Stimulated activated CD8-positive, alpha-beta memory T cell treated with anti-CD3 and anti-CD28 coated beads, Interleukin-15, amount 100 ng/mL, for 1 hour (primary cell): Measurements from ENCODE around the gene NTRK3.

Experiments used
- DNase-seq: peaks from one replicate; pipeline ENCODE4 v3.0.0-alpha.2; 2020; ENCODE audit warnings: low read depth

NTRK3 gene

DNA sequence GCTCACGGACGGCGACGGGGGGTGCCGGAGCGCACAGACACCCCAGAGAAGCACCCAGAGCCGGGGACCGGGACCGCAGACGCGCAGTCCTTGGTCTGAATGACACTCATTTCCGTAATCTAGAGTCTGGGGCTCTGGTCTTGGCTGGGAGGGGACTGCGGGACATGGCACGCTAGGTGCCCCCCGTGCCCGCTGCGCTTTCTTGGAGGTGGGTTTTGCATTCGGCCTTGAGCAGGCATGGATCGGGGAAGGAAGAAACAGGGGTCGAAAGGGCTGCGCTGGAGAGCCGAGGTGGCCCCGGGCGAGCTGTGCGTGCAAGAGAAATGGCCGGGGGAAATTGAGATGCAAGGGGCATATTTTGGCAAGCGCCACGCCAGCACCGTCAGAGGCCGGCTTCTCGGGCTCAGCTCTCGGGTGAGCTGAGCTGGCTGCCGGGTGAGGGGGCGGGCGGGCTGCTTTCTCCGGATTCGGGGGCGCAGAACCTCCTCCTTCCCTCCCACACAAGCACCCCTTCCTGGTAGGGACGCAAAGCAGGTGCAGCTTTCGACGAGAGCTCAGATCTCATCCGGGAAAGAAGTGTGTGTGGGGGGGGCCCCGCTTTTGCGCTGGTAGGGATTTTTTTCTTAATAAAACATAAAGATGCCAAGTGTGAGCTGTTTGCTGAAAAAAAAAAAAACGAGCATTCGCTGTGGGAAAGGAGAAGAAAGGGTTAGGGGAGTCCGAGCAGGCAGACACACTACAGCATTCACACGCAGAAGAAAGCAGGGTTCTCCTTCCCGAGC, 963 bp upstream of the NTRK3 start:
- DNase-seq: no peak

GRCh38 chr15:88255484-88256278, 858 bp downstream of the NTRK3 start:
- no peak for DNase-seq

DNA sequence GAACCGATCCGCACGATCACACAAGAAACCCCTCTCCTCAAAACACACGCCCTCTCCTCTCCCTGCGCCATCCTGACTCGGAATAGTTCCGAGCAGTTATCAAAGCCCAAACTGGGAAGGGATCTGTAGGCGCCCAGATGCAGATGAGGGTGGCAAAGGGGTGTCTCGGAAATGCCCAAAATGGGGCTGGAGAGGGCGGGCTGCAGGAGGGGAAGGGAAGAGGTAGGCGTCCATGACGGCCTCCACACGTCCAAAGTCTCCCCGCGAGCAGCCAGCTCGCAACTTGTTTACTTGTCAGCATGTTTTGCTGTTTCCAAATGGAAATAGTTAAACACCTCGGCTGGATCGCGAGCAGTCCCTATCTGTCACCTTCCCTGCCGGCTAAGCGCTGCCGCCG, 1.5 kb downstream of the NTRK3 start:
- no peak for DNase-seq

- no peak for DNase-seq
These were observed 4.1 kb downstream of the NTRK3 start for GRCh38 chr15:88252441-88252840.

- no peak for DNase-seq
These were observed 5.7 kb downstream of the NTRK3 start for GRCh38 chr15:88250826-88251225.

DNA sequence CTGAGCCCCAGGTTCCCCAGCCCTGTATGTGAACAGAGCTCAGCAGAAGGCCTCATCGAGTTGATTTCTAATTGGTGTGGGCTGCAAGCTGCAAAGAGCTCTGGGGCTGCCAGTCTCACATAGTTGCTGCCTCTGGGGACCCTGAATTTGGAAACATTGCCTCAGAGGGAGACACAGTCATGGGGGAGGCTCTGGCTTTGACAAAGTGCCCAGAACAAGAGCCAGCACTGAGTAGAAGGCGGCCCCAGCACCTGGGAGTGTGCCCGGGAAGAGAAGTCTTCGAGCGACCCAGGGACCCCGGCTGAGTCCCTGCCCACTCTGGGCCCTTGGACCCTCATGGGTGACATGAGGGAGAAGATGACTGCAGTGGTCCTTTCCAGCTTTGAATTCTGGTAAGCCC, 7.3 kb downstream of the NTRK3 start:
- no peak for DNase-seq

DNA sequence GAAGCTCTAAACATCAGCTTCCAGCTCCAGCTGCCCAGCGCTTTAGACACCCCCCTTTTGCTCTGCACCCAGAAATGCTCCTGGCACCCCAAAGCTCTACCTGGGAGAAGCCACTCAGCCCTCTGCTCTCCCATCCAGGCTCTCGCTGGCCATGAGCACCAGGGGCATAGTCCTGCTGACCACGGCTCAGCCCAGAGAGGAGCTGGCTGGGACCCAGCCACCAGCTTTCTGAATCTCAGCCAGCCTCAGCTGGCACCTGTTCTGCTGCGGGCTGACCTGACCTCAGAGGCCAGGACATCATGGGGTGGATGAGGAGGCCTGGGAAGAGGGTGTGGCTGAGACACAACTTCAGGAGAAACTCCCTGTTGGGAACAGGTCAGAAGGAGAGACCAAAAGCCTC, 8.6 kb downstream of the NTRK3 start:
- DNase-seq: no peak

DNA sequence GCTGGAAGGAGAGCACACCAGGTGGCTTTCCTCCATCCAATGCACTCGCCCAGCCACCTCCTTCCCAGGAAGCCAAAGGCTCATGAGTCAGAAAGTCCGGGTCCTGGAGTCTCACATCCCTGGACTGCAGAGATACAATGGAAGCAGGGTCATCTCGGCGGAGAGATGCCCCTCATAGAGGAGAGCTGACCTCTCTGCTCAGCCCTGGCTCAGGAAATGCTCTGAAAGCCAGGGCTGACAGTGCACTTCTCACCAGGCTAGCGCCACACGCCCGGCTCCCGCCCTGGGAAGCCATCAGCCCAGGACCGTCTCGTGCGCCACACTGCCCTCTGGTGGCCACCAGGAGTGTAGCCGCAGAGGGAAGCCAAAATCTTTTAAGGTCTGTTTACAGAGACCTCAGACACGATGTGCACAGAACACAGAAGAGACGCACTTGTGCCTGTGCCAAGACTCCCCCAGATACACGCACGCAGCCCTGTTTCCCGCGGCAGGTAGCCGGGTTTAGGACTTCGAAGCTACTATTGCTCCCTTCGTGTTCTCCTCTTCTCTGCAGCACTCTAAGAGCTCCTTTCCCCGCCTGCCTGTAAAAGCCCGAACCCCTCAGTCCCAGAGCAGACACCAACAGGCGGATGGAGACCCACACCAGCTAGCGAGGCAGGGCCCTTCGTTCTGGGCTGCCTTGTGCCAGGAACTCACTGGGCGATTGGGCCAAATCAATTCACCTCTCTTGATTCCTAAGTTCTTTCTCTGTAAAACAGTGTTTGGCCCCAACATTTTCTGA, 9.7 kb downstream of the NTRK3 start:
- DNase-seq: peak; percentile 44

- DNase-seq: no peak
These were observed 10.5 kb downstream of the NTRK3 start for GRCh38 chr15:88246081-88246480.

DNA sequence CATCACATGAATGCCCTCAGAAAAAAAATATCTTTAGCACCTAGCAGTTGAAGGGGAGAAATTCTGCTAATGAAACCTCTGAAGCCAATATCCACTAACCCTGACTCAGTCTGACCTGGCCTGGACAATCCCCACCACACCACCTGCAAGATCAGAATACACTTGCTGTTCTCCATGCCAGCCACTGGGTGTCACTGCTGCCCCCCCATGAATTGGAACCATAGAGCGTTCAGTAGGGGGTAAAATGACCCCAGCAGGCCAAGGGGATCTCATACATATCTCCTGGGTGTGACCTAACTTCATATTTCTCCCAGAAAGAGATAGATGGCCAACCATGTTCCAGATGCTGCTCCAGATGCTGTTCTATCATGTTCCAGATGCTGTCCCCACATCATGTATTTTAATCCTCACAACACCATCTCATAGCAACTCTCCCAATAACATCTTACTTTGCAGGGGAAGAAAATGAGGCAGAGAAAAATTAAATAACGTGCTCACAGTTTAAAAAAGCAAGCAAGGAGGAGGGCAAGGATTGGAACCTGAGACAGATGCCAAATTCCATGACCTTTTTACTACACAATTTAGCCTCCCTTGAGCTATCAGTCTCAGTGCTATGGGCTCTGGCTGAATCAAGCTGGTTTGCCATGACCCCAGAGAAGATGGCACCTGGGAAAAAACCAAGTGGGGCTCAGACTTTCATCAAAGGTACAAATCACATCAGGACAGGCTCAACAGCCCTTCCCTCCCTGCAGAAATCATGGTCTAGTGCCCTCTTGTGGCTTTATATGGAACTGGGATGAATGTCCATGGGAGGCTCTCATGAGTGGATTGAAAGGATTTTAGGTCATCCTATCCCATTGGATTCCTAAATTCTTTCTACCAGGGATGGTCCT, 12.4 kb downstream of the NTRK3 start:
- no peak for DNase-seq

DNA sequence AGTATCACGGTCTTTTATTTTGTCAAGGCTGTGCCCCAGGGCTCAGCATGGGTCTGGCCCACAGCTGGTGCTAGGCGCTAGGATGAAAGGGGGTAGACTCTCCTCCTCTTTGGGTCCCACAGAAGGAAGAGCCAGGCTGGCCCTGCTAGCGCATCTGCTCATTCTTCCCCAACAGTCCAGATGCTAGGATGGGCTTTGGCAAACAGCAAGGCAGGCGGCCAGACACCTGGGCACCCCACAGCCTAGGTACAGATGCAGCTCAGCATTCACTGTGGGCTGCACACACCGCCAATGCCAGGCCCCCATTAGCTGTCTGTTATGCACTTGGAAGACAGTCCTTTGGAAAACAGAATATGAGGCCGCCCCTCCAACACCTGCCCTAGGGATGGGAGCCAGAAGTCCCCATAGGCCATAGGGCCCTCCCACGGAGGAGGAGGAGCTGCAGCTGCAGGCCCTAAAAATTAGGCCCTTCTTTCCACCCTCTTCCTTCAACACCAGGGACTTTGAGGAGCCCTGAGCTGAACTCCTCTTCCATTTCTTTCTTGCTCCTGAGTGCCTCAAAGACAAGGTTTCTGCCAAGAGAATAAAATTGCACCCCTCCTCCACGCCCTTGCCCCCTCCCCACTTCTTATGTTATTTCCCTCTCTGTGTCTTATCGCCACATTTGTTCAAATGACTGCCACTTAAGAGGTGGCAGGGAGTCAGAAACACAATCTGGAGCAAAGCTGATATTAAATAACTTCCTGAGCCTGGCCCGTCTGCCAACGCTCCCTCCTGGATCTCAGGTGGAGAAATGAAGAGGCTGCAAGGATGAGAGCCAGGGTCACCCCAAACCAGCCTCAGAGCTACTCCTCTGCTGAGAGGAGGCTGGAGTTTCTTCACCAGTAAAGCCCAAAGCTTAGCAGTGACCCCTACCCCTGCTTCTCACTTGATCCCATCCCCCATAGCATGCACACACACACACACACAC, 13.7 kb downstream of the NTRK3 start:
- no peak for DNase-seq

DNA sequence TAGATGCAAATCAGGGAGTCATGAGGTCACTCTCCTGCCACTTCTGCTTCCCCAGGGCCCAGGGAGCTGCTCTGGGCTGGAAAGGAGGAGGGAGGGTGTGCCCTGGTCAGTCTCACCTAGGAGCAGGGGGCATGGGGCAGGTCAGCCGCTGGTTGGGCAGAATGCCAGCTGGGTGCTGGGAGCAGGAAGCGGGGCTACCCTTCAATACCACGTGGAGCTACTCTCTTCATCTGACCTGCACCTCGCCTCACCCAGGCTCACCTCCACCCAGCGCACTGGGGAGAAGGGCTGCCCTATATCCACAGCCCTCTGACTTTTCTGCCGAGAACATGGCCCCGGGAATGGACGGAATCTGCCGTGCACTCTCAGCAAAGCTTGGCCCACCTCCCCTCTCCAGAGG, 15.1 kb downstream of the NTRK3 start:
- no peak for DNase-seq

DNA sequence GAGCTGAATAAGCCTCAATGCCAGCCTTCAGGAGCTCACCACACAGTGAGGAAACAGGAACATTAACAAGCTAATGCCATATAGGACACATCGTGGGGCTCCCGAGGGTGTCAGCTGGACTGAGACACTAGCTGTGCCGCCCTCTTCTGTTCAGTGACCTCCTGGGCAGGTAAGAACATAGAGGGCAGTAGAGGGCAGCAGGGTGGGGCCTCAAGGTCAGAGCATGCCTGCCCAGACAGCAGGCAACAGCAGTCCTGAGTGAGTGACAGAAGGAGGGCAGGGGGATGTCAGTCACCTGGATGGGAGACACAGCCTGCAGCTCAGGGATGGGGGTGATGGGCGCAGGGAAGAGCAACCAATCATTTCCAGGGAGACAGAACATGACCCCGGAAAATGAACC, 15.5 kb downstream of the NTRK3 start:
- DNase-seq: no peak

DNA sequence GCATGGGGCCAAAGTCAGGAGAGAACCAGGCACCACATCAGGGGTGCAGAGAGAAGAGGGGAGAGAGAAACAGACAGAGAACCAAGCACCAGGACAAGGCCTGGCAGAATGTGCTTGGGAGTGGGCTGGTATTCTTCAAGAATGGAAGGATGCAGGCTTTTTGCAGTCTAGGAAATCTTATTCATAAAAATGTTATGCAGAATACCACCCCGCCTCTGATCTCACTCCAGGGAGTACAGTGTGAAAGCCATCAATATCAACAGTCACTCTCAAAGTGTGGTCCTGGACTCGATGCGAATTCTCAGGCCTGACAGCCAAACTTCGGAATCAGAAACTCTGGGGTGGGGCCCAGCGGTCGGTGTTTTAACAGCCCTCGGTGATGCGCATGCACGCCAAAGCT, 16.9 kb downstream of the NTRK3 start:
- no peak for DNase-seq

DNA sequence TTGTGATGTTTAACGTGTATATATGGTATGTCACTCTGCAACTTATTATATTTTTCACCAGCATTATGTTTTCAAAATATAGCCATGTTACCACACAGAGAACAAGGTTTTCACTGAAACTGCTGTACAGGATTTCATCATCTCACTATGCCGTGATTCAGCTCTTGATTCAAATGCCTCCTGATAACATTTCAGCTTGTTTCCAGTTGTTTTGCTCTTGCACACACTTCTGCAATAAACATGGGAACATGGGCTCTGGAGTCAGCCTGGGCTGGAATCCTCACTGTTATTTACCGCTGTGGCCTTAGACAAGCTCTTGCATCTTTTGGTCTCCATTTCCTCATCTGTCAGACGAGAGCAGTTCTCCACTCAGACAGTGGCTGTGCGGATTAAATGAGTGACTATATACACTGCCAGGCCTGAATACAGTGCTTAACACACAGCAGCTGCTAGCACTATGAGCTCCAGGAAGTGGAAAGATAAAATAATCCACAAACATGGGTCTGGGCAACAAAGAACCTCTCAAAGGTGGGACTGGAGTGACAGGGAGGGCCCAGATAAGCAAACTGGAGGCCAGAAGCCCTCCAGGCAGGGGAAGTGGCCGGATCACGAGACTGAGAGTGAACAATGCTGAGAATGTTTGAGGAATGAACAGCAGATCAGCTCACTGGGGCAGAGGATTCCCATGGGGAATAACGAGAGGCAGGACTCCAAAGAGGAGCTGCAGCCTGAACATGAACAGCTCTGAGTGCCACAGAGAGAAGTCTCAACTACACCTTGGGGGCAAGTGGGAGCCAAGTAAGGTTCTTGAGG, 17.7 kb downstream of the NTRK3 start:
- DNase-seq: no peak

DNA sequence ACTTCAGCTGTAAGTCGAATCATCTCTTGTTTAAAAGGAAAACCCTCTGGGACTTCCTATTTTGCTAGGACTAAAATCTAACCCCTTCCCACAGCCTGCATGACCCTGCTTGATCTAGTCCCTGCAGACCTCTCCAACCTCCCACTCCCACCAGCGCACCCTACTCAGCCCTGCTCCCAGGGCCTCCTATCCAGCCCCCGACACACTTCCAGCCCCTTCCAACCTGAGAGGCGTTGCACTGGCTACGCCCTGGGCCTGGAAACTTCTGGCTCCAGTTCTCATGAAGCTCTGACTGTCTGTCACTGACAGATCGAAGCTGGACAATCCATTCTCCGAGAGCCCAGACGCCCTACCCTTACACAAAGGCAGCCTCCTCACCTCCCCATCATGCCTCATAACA, 21.8 kb downstream of the NTRK3 start:
- DNase-seq: no peak

DNA sequence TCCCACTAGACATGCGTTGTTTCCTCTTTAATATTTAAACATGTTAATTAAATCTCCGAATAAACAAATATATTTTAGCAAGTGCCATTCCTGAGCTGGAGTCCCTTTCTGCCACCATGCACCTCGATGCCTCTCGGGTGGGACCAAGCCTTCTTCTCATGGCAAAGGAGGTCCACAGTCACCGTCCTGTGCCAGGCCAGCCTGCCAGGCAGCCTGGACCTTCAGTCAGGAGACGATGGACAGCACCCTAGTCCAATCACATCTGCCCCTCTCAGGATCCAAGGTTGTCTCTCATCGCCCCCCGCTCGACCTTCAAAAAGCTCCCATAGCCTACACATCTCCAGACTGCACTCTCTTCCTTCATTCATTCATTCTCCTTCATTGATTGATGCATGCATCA, 22.6 kb downstream of the NTRK3 start:
- no peak for DNase-seq

- DNase-seq: no peak
These were observed 23.8 kb downstream of the NTRK3 start for GRCh38 chr15:88232771-88233201.

- no peak for DNase-seq
These were observed 24.5 kb downstream of the NTRK3 start for GRCh38 chr15:88231909-88232644.
